Measurements from ENCODE around the gene PPM1F. TPM values are rescaled to one million over a fixed set of nuclear protein-coding genes. Genes with fewer than 3 reads are reported as not detected.

The PPM1F gene
- total RNA-seq, 1 donor from 2014 or later = 25.1 TPM

DNA sequence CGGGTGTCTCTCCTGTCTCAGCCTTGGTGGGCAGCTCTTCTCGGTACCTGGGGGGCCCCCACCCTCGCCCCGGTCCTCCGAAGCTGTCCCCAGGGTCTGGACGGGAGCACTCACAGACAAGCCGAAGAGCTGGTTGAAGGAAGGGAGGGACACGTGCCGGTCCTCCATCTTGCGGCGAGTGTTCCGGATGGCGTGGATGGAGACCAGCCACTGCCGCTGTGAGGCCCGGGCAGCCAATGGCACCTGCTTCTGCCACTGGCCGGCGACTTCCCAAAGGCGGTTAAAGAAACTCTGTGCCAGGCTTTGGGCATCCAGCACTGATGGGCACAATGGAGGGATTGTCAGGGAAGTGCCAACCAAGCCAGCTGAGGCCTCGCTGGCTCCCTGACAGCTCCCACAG is 18.7 kb downstream of the PPM1F start:
- no peak for DNase-seq (ENCODE audit: low read depth)
- no peak overlapping the region for H3K4me3 ChIP-seq (ENCODE audit: low read depth, low read length)
- TF ChIP-seq, protein P1, sequence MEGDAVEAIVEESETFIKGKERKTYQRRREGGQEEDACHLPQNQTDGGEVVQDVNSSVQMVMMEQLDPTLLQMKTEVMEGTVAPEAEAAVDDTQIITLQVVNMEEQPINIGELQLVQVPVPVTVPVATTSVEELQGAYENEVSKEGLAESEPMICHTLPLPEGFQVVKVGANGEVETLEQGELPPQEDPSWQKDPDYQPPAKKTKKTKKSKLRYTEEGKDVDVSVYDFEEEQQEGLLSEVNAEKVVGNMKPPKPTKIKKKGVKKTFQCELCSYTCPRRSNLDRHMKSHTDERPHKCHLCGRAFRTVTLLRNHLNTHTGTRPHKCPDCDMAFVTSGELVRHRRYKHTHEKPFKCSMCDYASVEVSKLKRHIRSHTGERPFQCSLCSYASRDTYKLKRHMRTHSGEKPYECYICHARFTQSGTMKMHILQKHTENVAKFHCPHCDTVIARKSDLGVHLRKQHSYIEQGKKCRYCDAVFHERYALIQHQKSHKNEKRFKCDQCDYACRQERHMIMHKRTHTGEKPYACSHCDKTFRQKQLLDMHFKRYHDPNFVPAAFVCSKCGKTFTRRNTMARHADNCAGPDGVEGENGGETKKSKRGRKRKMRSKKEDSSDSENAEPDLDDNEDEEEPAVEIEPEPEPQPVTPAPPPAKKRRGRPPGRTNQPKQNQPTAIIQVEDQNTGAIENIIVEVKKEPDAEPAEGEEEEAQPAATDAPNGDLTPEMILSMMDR (conservative IDR thresholded peaks at IDR 0.05; ENCODE audit: low read depth, low read length) = no peak

DNA sequence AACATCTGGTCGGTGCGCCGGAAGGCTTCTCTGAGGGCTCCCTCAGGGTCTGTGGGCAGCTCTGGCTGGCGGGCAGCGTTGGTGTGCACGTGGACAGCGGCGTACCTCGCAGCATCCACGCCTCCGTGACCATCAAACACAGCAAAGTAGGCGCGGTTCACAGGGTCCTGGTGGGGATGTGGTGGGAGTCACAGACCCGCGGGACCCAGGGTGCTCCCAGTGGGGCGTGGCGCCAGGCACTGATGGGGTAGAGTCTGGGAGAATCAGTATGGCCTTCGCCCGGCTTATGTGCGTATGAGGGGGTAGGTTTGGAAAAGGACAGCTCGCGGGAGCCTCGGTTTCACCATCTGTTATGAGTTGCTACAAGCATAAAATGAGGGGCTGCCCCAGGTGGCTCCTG is 19.2 kb downstream of the PPM1F start:
- H3K4me3 ChIP-seq (ENCODE audit: low read depth, low read length) = no peak overlapping the region
- no peak for DNase-seq (ENCODE audit: low read depth)
- TF ChIP-seq, protein P1 (conservative IDR thresholded peaks at IDR 0.05; ENCODE audit: low read depth, low read length) = no peak

DNA sequence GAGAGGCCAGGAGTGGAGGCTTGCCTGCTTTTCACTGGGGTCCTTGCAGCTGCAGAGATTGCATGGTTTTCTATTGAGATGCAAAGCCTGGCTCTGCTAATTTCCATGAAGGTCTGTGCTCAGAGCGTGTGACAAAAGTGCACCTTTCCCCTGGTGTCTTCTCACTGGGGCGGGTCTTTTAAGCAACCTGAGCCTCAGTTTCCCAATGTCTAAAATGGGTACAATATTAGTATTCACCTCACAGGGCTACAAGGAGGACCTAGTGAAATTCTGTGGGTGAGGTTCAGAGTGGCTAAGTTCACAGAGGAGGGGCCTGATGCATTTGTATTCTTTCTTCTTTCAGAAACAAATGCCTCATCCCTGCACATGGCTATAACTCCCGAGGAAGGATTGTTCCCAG is 20.3 kb downstream of the PPM1F start:
- no peak for DNase-seq (ENCODE audit: low read depth)
- TF ChIP-seq, protein P1 (conservative IDR thresholded peaks at IDR 0.05; ENCODE audit: low read depth, low read length) = no peak
- no peak overlapping the region for H3K4me3 ChIP-seq (ENCODE audit: low read depth, low read length)

DNA sequence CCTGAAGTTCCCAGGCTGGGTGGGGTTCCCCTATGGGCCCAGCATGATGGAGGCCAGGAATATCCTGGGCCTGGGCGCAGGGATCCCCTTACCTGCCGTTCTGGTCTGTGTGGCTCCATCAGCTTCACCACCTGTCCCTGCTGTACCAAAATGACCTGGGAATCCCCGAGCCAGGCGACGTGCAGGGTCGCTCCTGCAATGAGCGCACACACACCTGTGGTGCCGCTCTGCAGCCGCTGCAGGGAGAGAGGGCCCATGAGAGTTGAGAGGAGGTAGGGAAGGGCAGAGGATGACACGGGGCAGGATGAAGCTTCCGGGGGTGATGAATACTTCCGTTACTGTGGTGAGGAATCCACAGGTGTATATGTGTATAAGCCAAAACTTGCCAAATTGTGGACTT is 21.6 kb downstream of the PPM1F start:
- H3K4me3 ChIP-seq (ENCODE audit: low read depth, low read length) = no peak overlapping the region
- DNase-seq (ENCODE audit: low read depth) = no peak
- TF ChIP-seq, protein P1 (conservative IDR thresholded peaks at IDR 0.05; ENCODE audit: low read depth, low read length) = no peak

DNA sequence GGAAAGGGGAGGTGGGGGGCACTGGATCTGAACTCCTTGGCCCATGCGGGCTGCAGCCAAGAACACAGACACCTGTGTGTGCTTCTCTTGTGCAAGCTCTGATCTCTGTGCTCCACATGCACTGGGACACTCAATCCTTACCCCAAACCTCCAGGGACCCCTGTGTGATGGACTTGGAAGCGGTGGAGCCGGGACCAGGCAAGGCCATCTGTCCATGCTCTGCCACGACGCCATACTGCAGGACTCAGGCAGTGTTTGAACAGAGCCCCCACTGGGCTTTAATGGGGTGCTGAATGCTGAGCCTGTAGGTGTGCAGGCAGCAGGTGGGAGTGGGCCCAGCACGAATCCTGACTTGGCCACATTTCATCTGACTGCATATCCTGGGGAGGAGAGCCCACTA is 23.4 kb downstream of the PPM1F start:
- TF ChIP-seq, protein P1 (conservative IDR thresholded peaks at IDR 0.05; ENCODE audit: low read depth, low read length) = no peak
- no peak for DNase-seq (ENCODE audit: low read depth)
- no peak overlapping the region for H3K4me3 ChIP-seq (ENCODE audit: low read depth, low read length)

DNA sequence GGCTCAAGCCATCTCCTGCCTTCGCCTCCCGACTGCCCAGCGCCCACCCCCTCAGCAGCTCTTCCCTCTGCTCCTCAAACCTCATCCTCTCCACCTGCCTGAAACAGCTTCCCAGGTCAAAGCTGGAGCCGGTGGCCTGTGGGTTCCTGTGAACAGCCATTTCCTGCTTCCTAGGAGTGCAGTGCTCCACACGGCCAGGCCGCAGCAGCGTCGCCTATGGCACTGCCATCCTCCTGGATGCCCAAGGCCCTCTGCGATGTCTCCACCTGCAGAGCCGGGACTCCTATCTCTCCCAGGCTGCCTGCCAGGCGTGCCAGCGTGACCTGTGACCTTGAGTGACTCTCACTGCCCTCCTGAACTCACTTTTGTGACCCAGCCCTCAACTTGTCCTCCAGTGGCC is 24.6 kb downstream of the PPM1F start:
- TF ChIP-seq, protein P1 (conservative IDR thresholded peaks at IDR 0.05; ENCODE audit: low read depth, low read length) = no peak
- H3K4me3 ChIP-seq (ENCODE audit: low read depth, low read length) = no peak overlapping the region
- no peak for DNase-seq (ENCODE audit: low read depth)

DNA sequence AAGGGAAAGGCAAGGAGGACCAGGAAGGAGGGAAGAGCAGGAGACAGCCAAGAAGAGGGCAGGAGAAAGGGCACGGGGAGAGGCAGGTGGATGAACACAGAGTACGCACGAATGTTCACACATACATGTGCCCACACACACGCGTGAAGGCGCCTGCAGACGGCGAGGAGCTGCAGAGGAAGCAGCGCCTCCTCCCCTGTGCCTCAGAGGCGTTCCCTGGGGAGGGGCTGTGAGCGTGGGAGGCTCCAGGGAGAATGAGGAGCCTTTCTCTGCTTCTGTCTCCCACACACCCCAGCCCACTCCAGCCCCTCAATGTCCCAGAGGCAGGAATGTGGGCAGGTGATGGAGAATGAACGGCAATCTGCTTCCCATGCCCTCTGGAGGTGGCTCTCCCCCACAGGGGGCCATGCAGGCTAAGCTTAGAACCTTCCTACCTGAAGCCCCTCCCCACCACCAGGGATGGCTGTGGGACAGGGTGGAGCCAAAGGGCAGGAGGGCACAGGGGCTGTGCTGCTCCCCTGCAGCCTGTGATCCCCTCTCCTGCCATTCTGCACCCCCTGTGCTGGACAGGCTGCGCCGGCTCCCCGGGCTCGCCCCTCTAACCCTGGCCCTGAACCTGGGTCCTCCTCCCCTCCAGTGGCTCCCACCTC is 25.3 kb downstream of the PPM1F start:
- no peak for DNase-seq (ENCODE audit: low read depth)
- TF ChIP-seq, protein P1 (conservative IDR thresholded peaks at IDR 0.05; ENCODE audit: low read depth, low read length) = no peak
- no peak overlapping the region for H3K4me3 ChIP-seq (ENCODE audit: low read depth, low read length)
